GM12872 (cell line): Measurements from ENCODE around the gene TMTC3.

ENCODE experiments used
- CTCF ChIP-seq: IDR thresholded peaks from 3 replicates; pipeline ENCODE4 v1.5.1; 2011; ENCODE audit warnings: low read depth, mild to moderate bottlenecking, low read length, moderate library complexity; ENCODE audit not compliant: insufficient read depth

Gene TMTC3

DNA sequence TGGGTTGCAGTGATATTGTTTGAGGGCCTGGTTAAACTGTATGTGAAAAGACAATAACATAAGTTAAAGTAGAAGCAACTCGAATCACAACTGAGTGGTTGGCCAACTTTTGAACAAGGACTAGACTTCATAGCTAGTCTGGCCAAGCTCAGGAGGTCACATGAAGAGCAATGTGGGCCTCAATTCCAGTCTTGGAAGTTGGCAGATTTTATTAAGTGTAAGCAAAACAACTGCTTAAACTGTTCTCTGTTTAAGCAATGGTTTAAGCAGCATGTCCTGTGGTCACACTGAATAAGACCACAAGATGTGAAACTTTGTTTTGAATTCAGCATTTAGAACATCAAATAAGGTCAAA lies 100.4 kb downstream of the TMTC3 start:
- TF ChIP-seq CTCF, result no peak

DNA sequence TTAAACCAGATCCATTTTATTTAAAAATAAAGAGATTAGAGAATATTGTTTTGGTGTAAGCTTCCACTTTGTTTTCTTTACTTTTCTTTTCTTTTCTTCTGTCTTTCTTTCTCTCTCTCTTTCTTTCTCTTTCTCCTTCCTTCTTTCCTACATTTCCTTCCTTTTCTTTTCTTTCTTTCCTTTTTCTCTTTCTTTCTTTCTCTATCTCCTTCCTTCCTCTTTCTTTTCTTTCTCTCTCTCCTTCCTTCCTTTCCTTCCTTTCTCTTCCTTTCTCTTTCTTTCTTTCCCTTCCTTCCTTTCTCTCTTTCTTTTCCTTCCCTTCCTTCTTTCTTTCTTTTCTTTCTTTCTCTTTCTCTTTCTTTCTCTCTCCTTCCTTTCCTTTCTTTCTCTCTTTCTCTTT lies 100.8 kb downstream of the TMTC3 start:
- no peak for TF ChIP-seq CTCF

DNA sequence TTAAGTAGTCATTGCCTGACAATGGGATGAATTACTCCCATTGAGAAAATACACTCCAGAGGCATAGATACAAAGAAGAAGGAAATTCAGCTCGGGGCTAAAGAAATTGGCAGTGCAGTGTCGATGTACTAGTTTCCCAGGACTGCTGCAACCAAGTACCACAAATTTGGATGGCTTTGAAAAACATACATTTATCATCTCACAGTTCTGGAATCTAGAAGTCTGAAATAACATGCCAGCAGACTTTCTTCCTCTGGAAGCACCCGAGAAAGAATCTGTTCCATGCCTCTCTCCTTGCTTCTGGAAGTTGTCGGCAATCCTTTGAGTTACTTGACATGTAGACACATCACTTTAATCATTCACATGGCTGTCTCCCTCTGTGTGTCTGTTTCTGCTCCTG lies 101.9 kb downstream of the TMTC3 start:
- no peak for TF ChIP-seq CTCF

DNA sequence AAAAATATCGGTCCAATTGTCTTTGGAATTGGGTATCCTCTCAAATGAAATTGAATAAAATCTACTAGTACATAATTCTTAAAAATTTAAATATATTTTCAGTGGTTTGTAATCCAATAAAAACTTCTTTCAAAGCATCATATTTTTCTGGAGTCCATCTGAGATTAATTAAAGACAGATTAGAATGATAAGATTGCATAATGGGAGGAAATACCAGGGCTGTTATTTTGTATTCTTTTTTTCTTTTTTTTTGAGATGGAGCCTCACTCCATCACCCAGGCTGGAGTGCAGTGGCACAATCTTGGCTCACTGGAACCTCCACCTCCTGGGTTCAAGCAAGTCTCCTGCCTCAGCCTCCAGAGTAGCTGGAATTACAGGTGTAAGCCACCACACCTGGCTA lies 103.8 kb downstream of the TMTC3 start:
- no peak for TF ChIP-seq CTCF

DNA sequence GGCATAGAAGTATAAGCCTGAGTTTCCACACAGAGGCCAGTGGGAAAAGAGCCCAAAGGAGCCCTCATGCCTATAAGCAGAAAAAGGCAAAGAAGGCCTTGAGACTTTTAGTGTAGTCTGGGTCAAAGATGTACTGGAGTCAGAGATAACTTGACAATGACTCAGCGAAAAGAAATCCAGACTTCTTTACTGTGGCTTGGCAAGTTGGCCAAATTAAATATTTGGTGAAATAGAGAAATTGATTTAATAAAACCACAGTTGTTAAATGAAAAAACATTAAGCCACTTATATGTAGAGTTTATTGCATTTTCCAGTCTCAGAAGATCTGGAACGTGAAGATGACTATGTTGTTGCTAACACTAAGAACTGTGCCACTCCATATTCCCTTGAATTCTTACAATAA lies 105.1 kb downstream of the TMTC3 start:
- TF ChIP-seq CTCF, result no peak

DNA sequence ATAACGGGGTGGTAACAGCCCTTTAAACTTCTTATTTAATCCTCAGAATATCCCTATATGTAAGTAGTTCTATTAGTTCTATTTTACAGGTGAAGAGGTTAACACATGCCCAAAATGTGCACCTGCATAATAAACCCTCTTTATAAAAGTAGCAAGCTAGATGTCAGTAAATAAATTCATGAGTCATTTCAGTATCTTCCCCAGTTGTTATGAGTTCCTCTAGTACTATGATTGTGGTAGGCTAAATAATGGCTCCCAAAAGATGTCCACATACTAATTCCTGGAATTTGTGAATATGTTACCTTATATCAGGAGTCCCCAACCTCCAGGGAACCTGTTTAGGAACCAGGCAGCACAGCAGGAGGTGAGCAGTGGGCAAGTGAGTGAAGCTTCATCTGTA lies 106.5 kb downstream of the TMTC3 start:
- TF ChIP-seq CTCF, result no peak
